ENCODE measurements around the gene RDH11. TPM values are rescaled to one million over a fixed set of nuclear protein-coding genes. Genes with fewer than 3 reads are reported as not detected.

The RDH11 gene
- total RNA-seq, 2 donors from 2014 or later, result 19.4 to 26.2 TPM

DNA sequence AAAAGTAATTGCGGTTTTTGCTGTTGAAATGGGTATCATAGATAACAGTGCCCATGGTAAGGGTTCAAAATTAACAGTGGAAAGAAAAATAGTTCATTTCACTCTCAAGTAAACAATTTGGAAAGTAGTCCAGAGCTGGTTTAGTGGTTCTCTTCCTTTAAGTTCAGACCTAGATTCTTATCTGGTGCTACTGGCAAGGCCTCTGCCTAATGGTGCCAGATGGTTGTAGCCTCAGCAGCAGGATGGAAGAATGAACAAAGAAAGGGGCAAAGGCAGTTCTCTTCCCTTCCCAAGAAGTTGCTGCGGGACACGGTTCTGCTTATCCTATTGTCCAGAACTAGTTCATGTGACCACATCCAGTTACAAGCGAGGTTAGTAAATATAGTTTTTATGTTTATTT, 65.4 kb downstream of the RDH11 start:
- no peaks in the 10 kb centered on the region for H3K4me1 ChIP-seq
- H3K27me3 ChIP-seq, result no peaks in the 10 kb centered on the region
- intact Hi-C loops (cut with DNase I), result no loop called here
- DNase-seq (no peak), ATAC-seq (no peak)
- TF ChIP-seq, protein P1, sequence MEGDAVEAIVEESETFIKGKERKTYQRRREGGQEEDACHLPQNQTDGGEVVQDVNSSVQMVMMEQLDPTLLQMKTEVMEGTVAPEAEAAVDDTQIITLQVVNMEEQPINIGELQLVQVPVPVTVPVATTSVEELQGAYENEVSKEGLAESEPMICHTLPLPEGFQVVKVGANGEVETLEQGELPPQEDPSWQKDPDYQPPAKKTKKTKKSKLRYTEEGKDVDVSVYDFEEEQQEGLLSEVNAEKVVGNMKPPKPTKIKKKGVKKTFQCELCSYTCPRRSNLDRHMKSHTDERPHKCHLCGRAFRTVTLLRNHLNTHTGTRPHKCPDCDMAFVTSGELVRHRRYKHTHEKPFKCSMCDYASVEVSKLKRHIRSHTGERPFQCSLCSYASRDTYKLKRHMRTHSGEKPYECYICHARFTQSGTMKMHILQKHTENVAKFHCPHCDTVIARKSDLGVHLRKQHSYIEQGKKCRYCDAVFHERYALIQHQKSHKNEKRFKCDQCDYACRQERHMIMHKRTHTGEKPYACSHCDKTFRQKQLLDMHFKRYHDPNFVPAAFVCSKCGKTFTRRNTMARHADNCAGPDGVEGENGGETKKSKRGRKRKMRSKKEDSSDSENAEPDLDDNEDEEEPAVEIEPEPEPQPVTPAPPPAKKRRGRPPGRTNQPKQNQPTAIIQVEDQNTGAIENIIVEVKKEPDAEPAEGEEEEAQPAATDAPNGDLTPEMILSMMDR (IDR thresholded peaks at IDR 0.05), result no peak
- no peak for TF ChIP-seq POLR2A (IDR thresholded peaks at IDR 0.05)
- no peak overlapping the region for H3K4me3 ChIP-seq
- H3K9me3 ChIP-seq, result no peaks in the 10 kb centered on the region
- H3K27ac ChIP-seq, result no peak overlapping the region
- H3K36me3 ChIP-seq (replicated peaks in 1 of 2; ENCODE audit: insufficient read depth in 1 of 2, low read depth in 2 of 2), result no peaks in the 10 kb centered on the region
- 82 to 84% methylated on average over 4 of the region's 4 CpGs for WGBS, 2 donors

DNA sequence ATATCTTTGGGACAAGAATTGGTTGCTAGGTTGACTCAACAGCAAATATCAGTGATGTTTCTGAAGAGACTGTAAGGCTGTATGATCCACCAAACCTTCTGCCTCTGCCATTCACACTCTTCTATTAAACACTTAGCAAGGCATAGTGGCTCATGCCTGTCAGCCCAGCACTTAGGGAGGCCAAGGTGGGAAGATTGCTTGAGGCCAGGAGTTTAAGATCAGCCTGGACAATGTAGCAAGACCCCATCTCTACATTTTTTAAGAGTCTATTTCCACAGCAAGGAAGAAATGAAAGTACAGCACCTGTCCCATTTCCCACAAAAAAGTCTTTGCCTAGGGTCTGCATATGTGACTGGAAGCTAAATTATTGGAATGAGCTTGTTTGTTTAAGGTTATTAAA, 68.0 kb downstream of the RDH11 start:
- no peaks in the 10 kb centered on the region for H3K27me3 ChIP-seq
- H3K9me3 ChIP-seq, result no peaks in the 10 kb centered on the region
- TF ChIP-seq, protein P1 (IDR thresholded peaks at IDR 0.05), result no peak
- TF ChIP-seq POLR2A (IDR thresholded peaks at IDR 0.05), result no peak
- H3K27ac ChIP-seq, result no peak overlapping the region
- no peak overlapping the region for H3K4me3 ChIP-seq
- intact Hi-C loops (cut with DNase I), result no loop called here
- H3K36me3 ChIP-seq (replicated peaks in 1 of 2; ENCODE audit: insufficient read depth in 1 of 2, low read depth in 2 of 2), result no peaks in the 10 kb centered on the region
- no peaks in the 10 kb centered on the region for H3K4me1 ChIP-seq
- ATAC-seq (no peak), DNase-seq (no peak)

Small RNA genes within 50 kb of the gene (small RNA-seq; reads per million reads assigned to genes)
- not detected for gene AL049779.3
- gene RN7SL369P, result not detected
- 0.42 reads per million for gene RNA5SP386

Other genes starting within 250 kb of the RDH11 start
- gene TMEM229B, start 207.0 kb downstream of the RDH11 start, total RNA-seq, result 1 to 10 TPM; 2.0 to 4.4 TPM
- gene PLEKHH1, start 162.5 kb downstream of the RDH11 start, total RNA-seq, result 10 to 100 TPM; 32.7 to 54.7 TPM
- 10 to 100 TPM; 14.2 to 30.1 TPM for gene PIGH, start 95.5 kb downstream of the RDH11 start, total RNA-seq
- 1 to 10 TPM; 3.6 to 4.6 TPM for gene ARG2, start 75.8 kb downstream of the RDH11 start, total RNA-seq
- 10 to 100 TPM; 24.4 to 41.2 TPM for gene VTI1B, start 21.1 kb downstream of the RDH11 start, total RNA-seq
- 1 to 10 TPM; 2.0 to 3.6 TPM for gene RDH12, start 6.1 kb upstream of the RDH11 start, total RNA-seq
- gene ZFYVE26, start 120.8 kb upstream of the RDH11 start, total RNA-seq, result 10 to 100 TPM; 11.7 to 31.0 TPM
- 10 to 100 TPM; 12.2 to 29.6 TPM for gene RAD51B, start 124.0 kb upstream of the RDH11 start, total RNA-seq